GM20000 (cell line): ENCODE measurements around the gene ABCD4.

Source experiments
- DNase-seq: peaks from one replicate; pipeline ENCODE4 v3.0.0; 2012; ENCODE audit warnings: low spot score
- TF ChIP-seq, protein P1 (sequence below): IDR thresholded peaks from 2 replicates; pipeline ENCODE4 v1.5.1; 2012; ENCODE audit warnings: mild to moderate bottlenecking, control low read depth; ENCODE audit errors: extremely low read depth, missing control alignments

ABCD4 gene

DNA sequence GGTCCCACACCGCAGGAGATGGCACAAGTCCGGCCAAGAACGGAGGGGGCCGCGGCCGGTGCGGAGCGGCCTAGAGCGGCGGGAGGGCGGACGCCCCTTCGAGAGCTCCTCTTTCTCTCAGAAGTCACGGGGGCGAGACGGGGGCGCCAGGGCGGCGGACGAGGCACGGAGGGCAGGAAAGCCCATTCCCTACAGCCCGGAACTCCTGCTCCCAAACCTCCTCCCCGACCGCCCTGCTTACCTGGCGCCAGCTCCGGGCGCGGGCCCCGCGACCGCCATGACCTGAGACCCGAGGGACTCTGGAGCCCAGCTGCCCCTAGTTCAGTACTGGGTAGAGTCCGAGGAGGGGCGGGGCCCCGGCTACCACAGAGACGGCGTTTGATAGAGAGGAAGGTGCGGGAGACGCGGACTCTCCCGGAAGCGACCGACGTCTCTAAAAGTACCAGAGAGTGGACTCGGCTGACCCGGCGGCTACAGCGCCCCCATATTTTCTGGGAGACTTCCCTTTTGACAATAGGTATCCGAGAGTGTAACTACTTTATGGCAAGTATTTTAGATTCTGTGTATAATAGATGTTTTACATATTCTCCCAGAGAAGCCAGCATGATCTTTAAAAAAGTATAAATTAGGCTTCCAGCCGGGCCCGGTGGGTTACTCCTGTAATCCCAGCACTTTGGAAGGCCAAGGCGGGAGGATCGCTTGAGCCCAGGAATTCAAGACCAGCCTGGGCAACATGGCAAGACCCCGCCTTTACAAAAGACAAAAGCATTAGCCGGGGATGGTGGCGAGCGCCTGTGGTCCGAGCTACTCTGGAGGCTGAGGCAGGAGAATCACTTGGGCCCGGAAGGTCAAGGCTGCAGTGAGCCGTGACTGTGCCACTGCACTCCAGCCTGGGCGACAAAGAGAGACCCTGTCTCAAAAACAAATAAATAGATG lies at the start of gene ABCD4:
ABCD4 (minus strand) TSS at position 301 of the 936 bp plus-strand sequence; CDS start at position 279, 22 bp downstream.
- TF ChIP-seq, protein P1, sequence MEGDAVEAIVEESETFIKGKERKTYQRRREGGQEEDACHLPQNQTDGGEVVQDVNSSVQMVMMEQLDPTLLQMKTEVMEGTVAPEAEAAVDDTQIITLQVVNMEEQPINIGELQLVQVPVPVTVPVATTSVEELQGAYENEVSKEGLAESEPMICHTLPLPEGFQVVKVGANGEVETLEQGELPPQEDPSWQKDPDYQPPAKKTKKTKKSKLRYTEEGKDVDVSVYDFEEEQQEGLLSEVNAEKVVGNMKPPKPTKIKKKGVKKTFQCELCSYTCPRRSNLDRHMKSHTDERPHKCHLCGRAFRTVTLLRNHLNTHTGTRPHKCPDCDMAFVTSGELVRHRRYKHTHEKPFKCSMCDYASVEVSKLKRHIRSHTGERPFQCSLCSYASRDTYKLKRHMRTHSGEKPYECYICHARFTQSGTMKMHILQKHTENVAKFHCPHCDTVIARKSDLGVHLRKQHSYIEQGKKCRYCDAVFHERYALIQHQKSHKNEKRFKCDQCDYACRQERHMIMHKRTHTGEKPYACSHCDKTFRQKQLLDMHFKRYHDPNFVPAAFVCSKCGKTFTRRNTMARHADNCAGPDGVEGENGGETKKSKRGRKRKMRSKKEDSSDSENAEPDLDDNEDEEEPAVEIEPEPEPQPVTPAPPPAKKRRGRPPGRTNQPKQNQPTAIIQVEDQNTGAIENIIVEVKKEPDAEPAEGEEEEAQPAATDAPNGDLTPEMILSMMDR: peak; percentile 26
- peak; percentile 91 for DNase-seq

DNA sequence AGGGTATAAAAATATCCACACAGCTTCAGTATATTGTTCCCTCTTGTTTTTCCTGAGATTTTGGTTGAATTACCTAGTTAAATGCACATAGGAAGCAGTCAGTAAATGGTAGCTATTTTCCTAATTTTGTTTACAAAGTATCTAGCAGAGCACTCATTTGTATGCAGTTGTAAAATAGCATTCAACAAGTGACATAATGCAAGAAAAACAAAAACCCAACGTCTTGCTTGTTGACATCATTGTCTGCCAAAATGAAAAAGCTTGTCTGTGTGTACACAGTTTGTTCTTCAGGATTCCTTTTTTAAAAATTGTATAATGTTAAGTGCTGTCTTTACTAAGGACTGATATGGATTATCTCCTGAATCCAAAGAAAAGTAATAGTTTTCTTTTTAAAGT lies 48.2 kb upstream of the ABCD4 start:
- no peak for DNase-seq
- TF ChIP-seq, protein P1: no peak

DNA sequence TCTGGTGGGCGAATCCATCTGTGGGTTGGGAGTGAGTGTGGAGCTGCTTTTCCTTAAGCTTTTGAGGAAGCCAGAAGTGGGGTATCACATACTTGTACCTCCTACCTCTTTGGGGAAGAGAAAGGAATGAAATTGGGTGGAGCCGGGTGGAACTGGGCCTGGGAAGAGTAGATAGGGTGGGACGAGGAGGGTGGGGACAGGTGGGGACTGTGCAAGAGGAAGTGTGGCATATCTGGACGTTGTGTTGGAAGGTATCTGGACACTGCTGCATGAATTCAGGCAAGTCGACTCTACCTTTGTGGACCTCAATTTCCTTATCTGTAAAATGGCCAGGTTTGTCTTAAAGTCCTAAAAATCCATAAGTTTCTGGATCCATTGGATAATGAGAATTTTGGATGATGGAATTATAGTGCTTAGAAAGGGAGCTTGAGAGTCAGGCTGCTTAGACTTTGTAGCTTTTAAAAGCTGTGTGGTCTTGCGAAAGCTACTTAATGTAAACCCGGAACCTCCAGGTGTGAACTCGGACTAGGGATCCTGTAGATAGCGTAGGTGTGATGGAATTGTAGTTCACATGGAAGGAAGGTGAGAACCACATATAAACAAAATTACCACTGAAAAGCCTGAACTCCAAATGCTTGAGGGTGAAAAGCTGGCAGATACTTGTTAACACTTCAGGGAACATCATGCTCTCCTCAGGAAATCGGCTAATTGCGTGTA lies 47.6 kb upstream of the ABCD4 start:
- TF ChIP-seq, protein P1: no peak
- no peak for DNase-seq

DNA sequence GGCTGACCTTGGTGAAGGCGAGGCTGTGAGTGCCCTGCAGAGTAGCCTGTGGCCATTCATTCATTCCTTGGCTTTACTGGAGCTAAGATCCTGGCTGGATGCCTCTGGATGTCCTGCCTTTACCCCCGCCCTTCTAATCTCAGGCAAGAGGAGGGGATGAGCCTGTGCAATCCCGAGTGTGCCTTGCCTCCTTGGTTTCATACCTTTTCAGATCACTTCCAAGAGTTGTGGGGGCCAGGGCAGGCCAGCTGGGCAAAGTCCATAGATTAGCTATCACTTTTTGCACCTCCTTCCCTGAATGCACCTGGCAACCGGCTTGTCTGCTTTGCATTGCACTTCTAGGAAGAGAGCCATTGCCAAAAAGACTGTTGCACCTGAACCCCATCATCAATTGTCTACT lies 47.0 kb upstream of the ABCD4 start:
- DNase-seq: no peak

DNA sequence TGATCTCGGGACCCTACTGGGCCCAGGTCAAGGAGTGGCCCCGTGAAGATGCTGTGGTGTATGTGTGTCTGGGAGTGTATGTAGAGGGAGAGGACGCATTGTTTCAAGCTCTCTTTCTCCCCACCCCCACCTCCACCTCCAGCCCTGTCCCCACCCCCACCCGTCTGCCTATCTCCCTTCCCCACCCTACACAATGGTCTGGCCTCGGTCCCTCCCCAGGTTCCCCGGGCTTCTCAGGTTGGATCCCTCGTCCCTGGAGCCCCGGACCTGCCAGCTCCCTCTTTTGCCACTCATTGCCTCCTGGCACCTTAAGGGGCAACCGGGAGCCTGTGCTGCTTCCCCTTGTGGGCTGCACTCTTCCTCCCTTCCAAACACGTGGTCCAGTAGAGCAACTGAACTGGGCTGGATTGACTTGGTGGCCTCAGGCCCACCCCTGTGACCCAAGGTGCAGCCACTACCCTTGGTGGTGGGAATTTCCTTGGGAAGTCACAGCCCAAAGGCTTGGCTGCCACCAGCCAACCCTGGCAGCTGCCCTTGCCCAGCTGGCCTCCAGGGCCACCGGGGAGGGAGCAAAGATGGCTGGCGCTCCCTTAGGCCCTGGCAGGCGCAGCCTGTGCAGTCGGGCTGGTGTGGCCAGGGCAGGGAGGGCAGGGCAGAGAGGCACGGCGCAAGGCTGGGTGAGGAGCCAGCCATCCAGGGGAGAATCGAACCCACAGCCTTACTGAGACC lies 46.2 kb upstream of the ABCD4 start:
- TF ChIP-seq, protein P1: no peak
- no peak for DNase-seq

More for the DNA sequence above, 47.0 kb upstream of the ABCD4 start:
- TF ChIP-seq, protein P1: no peak

DNA sequence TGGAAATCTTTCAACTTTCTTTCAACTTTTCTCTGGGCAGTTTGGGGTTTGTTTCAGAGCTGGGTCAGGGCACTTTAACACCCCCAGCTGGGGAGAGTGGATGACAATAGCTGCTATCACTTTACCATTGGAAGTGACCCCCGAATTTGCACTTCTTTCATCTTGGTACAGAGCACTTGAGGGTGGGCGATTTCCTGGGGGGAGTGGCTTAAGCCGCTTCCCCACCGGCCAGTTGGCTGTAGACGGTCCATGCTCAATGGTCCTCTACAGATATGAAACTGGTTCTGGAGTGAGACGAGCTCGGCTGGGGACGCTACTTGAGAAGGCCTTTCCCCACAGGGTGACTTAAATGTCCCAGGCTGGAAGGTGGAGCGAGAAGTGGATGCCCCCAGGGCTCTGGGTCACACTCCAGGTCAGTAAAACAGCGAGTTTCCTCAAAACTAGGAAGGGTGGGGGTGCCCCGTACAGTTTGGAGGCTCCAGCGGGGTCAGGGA lies 45.6 kb upstream of the ABCD4 start, which contains the start of gene VRTN:
VRTN (plus strand) TSS at position 231 of the 494 bp plus-strand sequence. CDS start 8,313 bp downstream, outside the sequence.
- TF ChIP-seq, protein P1: no peak
- no peak for DNase-seq
